ENCODE results near the gene LARGE1.

DNA sequence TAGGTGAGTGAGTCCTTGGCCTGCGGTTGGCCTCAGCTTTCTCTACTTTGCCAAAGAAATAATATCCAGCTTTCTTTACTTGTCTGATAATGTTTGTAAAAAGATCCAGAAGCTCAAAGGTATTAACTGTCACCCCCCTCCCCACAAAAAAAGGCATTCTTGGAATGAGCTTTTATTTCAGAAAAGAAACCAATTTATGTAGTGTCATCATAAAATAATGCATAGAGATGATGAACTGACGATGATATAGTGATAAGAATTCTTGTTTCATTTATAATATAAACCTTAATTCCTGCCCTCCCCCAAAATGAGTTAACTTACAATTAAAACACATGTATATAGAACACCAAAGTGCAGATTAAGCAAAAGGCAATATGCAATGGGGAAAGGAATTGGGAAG lies 191.4 kb downstream of the LARGE1 start:
- no peak for TF ChIP-seq SIN3A (IDR thresholded peaks at IDR 0.05; ENCODE audit: borderline replicate concordance, insufficient read depth, low read length)
- TF ChIP-seq, protein P1, sequence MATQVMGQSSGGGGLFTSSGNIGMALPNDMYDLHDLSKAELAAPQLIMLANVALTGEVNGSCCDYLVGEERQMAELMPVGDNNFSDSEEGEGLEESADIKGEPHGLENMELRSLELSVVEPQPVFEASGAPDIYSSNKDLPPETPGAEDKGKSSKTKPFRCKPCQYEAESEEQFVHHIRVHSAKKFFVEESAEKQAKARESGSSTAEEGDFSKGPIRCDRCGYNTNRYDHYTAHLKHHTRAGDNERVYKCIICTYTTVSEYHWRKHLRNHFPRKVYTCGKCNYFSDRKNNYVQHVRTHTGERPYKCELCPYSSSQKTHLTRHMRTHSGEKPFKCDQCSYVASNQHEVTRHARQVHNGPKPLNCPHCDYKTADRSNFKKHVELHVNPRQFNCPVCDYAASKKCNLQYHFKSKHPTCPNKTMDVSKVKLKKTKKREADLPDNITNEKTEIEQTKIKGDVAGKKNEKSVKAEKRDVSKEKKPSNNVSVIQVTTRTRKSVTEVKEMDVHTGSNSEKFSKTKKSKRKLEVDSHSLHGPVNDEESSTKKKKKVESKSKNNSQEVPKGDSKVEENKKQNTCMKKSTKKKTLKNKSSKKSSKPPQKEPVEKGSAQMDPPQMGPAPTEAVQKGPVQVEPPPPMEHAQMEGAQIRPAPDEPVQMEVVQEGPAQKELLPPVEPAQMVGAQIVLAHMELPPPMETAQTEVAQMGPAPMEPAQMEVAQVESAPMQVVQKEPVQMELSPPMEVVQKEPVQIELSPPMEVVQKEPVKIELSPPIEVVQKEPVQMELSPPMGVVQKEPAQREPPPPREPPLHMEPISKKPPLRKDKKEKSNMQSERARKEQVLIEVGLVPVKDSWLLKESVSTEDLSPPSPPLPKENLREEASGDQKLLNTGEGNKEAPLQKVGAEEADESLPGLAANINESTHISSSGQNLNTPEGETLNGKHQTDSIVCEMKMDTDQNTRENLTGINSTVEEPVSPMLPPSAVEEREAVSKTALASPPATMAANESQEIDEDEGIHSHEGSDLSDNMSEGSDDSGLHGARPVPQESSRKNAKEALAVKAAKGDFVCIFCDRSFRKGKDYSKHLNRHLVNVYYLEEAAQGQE (IDR thresholded peaks at IDR 0.05; ENCODE audit: insufficient read depth in 1 of 2, low read depth in 2 of 2, low read length in 2 of 2), result no peak
